Measurements from ENCODE around the gene ERBB3.
"Not testable (repeated sequence)": the region's sequence is repeated elsewhere in the genome, so short reads cannot be mapped to it uniquely, and the experiment has no call there.

ERBB3 gene
- 0.35 to 34.4 reads per million in 2 experiments for total RNA-seq

DNA sequence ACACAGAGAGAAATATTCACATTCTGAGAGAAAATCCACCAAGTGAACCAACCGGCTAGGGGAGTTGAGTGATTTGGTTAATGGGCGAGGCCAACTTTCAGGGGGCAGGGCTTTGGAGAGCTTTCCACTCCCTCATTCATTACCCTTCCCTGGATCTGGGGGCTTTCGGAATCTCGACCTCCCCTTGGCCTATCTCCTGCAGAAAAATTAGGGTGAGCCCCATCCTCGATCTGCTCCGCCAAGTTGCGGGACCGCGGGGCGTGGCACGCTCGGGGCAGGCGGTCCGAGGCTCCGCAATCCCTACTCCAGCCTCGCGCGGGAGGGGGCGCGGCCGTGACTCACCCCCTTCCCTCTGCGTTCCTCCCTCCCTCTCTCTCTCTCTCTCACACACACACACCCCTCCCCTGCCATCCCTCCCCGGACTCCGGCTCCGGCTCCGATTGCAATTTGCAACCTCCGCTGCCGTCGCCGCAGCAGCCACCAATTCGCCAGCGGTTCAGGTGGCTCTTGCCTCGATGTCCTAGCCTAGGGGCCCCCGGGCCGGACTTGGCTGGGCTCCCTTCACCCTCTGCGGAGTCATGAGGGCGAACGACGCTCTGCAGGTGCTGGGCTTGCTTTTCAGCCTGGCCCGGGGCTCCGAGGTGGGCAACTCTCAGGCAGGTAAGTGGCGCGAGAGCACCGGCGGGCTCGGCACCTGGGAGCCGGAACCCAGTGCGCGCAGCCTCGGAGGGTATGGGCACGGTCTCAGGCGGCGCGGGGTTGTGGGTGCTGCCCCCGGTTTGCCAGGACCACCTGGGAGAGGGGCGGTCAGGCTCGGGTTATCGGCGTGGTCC lies at the start of gene ERBB3:
TSS of gene ERBB3 (plus strand) at position 443 of the 833 bp plus-strand sequence. CDS start at position 579, 136 bp downstream.
- peak; percentile 43 for DNase-seq (ENCODE audit: low read depth)

DNA sequence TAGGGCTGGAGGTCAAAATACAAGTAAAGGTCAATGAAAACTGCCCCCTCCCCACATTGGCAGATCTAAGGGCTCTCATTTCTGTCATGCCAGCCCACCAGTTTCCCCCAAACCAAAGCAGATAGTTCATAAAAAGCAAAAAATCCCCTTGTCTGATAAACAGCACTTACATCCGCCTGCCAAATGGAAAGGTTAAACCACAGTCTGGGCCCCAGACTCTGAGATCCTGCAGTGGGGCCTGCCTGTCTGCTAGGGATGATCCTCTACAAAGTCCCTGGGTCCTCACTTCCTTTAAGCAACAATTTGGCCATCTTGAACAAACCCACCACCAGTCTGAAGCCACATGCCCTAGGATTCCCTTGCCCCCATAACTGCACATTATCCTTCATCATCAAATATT lies 48.0 kb upstream of the ERBB3 start:
- no peak for DNase-seq (ENCODE audit: low read depth)

DNA sequence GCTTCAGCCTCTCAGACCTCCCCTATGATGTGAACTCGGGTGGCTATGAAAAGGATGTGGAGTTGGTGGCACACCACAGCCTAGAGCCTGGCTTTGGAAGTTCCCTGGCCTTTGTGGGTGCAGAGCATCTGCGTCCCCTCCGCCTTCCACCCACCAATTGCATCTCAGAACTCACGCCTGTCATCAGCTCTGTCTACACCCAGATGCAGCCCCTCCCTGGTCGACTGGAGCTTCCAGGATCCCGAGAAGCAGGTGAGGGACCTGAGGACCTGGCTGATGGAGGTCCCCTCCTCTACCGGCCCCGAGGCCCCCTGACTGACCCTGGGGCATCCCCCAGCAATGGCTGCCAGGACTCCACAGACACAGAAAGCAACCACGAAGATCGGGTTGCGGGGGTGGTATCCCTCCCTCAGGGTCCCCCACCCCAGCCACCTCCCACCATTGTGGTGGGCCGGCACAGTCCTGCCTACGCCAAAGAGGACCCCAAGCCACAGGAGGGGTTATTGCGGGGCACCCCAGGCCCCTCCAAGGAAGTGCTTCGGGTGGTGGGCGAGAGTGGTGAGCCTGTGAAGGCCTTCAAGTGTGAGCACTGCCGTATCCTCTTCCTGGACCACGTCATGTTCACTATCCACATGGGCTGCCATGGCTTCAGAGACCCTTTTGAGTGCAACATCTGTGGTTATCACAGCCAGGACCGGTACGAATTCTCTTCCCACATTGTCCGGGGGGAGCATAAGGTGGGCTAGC lies 45.2 kb upstream of the ERBB3 start:
- no peak for DNase-seq (ENCODE audit: low read depth)

DNA sequence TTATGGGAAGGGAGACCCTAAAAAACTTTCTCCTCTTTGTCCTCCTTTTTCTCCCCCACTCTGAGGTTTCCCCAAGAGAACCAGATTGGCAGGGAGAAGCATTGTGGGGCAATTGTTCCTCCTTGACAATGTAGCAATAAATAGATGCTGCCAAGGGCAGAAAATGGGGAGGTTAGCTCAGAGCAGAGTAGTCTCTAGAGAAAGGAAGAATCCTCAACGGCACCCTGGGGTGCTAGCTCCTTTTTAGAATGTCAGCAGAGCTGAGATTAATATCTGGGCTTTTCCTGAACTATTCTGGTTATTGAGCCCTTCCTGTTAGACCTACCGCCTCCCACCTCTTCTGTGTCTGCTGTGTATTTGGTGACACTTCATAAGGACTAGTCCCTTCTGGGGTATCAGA lies 42.8 kb upstream of the ERBB3 start:
- no peak for DNase-seq (ENCODE audit: low read depth)

DNA sequence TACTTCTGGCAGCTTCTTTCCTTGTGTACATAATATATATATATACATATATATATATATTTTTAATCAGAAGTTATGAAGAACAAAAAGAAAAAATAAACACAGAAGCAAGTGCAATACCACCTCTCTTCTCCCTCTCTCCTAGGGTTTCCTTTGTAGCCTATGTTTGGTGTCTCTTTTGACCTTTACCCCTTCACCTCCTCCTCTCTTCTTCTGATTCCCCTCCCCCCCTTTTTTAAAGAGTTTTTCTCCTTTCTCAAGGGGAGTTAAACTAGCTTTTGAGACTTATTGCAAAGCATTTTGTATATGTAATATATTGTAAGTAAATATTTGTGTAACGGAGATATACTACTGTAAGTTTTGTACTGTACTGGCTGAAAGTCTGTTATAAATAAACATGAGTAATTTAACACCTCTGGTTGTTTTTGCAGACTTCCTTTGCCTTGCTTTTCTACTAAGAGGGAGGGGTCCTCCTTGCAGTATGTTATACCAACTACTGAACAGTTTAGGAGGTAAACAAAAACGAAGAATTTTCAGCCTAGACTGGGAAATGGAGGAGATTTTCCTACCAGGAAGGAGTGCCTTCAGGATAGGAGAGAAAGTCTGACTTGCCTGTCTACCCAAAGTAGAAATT lies 41.8 kb upstream of the ERBB3 start:
- DNase-seq (ENCODE audit: low read depth) = no peak

DNA sequence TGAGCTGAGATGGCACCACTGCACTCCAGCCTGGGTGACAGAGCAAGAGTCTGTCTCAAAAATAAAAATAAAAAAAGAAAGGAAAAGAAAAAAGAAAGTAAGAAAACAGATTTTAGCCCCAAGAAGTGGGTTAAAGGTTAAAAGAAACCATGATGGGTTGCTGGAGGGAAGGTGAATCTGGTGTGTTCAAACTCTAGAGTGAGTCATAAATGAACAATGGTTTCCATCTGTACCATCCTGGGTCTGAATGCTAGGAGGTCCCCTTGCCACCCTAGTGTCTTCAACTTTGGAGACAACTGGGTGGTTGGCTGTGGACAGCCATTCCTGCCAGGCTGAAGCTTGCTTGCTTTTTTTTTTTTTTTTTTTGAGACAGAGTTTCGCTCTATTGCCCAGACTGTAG lies 39.8 kb upstream of the ERBB3 start:
- no peak for DNase-seq (ENCODE audit: low read depth)

DNA sequence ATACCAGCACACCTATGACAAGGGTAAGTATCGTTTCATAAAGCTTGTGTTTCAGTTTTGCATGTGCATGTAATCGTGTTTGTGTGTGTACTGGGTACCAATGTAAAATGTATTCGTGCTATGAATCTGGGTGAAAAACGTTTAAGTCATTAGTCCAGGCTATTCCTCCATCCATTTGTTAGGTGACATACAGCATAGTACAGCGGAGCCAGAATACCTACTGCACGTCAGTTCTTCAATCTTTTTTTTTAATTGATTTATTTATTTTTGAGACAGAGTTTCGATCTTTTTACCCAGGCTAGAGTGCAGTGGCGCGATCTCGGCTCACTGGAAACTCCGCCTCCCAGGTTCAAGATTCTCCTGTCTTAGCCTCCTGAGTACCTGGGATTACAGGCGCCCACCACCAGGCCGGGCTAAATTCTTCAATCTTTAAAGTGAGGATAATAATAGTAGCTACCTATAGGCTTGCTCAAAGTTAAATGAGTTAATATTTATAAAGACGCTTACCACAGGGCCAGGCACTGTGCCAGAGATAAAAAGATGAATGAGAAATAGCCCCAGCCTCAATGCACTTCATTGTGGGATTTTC lies 38.9 kb upstream of the ERBB3 start:
- no peak for DNase-seq (ENCODE audit: low read depth)

DNA sequence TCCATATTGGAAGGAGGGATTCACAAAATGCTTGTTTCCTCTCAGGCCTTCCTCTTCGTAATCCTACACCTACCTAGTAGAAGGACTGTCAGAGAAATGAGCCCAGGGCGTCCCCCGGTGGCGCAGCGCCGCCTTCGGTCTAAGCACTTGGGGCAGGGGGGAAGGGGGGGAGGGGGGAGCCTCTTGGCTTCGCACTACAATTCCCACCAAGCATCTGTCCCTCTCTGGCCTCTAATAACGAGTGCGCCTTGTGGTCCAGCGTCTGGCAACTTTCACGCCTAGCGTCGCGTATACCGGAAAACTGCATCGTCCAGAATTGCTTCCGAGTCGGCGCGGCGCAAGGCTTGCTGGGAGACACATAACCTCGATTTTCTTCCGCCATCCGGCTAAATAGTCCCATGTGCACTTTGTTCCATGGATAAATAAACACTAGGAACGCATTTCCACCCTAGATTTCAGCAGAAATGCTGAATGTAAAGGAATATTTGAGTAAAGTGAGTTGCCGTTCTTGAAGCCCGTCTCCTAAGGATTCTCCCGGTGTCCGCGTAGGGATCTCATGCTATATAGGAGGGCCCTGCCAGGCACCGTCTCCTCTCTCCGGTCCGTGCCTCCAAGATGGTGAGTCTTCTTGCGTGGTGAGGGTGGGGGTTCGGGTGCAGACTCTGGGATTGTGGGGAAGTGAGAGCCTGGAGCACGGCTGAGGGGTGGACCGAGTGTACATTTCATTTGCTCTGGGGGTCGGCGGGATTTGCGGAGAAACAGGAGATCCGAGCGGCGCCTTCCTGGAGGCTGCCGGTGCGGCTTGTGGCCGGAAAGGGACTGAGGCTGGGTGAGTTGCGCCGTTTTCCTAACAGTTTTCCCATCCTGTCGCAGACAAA lies 38.2 kb upstream of the ERBB3 start, which contains the start of gene RPS26:
TSS of gene RPS26 (plus strand) at position 367 of the 878 bp plus-strand sequence. CDS start at position 616, 249 bp downstream.
- DNase-seq (ENCODE audit: low read depth) = peak; percentile 90

DNA sequence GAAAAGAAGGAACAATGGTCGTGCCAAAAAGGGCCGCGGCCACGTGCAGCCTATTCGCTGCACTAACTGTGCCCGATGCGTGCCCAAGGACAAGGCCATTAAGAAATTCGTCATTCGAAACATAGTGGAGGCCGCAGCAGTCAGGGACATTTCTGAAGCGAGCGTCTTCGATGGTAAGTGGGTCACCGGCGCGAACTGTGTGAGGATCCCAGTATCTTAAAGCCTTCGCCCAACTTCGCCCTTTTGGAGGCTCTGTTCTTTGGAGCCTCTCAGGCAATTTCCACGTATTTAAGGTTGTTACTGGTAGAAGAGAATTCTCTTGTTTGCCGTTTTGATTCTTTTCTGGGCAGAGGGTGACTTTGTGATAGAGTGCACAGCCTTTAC lies 37.5 kb upstream of the ERBB3 start:
- DNase-seq (ENCODE audit: low read depth) = not testable (repeated sequence)

DNA sequence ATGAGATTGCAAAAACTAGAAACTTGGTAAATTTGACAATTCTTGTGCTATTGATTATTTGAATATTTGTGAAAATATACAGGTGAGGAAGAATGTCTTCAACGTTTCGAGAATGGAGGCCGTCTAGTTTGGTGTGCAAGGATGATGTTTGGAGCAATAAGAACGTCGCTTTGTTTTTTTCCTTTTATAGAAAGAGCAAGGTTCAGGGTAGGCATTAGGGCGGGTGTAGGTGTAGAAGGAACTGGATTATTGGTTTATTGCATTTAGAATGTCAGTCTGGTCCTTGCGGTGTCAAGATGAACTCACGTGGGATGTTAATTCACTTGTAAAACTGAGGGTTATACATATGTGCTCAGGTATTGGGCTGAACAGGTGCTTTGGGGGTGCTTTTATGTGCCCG lies 37.1 kb upstream of the ERBB3 start:
- no peak for DNase-seq (ENCODE audit: low read depth)

DNA sequence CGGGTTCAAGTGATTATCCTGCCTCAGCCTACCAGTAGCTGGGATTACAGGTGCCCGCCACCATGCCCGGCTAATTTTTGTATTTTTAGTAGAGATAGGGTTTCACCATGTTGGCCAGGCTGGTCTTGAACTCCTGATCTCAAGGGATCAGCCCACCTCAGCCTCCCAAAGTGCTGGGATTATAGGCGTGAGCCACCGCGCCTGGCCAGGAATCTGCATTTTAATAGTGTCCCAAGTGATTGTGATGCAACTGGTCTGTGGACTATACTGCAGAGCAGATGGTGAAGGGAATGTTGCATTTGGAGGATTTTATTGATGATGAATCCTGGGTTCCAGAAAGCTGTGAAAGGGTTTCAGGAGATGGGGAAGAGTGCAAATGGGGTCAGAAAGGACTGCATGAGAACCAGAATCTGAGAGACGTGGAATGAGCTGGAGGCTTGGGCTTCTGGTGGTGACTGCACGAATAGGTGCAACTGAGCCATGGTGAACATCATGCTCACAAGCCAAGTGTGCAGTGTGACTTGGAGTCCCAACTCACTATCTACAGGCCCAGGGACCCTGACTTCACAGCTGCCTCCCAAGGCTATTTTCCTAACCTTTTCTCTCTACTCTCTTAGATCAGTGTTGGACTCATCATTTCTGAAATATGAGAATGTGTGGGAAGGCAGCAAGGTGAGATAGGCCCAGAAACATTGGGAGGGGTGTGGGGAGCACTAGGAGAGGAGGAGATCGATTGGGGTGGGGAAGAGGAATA lies 33.8 kb upstream of the ERBB3 start:
- DNase-seq (ENCODE audit: low read depth) = no peak

DNA sequence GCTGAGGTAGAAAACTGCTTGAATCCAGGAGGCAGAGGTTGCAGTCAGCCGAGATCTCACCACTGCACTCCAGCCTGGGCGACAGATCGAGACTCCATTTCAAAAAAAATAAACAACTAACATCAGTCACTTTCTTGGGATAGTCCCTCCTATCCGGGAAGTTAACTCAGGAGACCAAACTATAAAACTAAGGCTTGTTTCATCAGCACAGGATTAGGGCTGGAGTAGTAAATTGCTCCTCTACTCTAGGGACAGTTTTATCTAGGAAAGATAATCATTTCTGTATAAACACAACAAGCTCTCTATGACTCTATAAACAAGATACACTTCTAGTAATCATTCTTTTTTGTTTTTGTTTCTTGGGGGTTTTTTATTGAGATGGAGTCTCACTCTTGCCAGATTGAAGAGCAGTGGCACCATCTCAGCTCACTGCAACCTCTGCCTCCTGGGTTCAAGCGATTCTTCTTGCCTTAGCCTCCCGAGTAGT lies 26.5 kb upstream of the ERBB3 start:
- DNase-seq (ENCODE audit: low read depth) = no peak

DNA sequence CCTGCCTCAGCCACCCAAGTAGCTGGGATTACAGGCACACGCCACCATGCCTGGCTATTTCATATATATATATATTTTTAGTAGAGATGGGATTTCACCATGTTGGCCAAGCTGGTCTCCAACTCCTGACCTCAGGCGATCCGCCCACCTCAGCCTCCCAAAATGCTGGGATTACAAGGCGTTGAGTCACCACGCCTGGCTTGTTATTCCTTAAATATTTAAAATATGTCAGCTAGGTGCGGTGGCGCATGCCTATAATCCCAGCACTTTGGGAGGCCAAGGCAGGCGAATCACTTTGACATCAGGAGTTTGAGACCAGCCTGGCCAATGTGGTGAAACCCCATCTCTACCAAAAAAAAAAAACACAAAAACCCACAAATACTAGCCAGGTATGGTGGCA lies 20.0 kb upstream of the ERBB3 start:
- DNase-seq (ENCODE audit: low read depth) = not testable (repeated sequence)

DNA sequence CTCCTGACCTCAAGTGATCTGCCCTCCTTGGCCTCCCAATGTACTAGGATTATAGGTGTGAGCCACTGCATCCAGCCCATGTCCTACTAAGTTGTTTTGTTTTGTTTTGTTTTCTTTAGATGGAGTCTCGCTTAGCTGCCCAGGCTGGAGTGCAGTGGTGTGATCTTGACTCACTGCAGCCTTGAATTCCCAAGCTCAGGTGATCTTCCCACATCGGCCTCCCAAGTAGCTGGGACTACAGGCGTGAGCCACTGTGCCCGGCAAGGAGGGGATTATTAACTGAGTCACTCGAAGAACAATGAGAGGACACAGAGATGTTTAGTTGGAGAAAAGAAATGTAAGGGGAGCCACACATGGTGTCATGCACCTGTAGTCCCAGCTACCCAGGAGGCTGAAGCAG lies 18.0 kb upstream of the ERBB3 start:
- DNase-seq (ENCODE audit: low read depth) = no peak

DNA sequence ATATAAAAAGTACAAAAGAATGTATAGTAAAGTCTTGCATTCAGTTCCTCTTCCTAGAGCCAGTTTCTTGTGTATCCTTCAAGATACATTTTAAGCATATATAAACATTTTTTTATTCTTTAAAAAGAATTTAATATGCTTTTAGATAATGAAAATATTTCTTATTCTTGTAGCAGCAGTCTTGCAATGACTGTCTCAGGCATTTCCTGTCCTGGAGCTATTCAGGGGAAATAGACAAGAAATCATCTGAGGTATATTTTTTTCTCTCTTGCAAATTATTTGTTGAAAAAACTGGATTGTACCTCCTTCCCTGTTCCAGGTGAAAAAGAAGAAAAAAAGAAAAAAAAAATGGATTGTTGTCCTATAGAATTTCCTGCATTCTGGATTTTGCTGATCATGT lies 17.0 kb upstream of the ERBB3 start:
- DNase-seq (ENCODE audit: low read depth) = no peak

DNA sequence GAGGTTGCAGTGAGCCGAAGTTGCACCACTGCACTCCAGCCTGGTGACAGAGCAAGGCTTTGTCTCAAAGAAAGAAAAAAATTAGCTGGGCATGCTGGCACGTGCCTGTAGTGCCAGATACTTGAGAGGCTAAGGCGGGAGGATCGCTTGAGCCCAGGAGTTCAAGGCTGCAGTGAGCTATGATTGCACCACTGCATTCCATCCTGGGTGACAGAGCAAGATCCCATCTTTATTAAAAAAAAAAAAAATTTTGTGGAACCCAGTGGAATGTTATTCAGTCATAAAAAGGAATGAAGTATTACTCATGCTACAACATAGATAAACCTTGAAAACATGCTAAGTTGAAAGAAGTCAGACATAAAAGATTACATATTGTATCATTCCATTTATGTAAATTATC lies 8.3 kb upstream of the ERBB3 start:
- no peak for DNase-seq (ENCODE audit: low read depth)

DNA sequence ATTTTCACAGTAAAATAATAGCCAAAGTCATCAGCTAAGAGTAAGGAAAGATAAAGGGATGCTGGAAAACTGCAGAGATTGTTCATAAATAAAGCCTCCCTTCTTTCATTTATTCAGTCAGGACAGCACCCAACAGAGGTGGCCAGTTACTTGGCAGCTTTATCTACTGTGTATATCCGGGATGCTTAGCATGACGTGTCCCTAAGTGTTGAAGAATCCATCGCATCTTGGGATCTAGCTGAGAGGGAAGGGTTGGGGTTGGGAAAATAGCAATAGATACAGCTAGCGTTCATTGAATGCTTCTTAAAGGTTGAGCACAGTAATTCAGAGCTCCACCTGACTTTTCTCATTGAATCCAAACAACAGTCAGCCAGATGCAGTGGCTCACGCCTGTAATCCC lies 5.6 kb upstream of the ERBB3 start:
- DNase-seq (ENCODE audit: low read depth) = no peak

DNA sequence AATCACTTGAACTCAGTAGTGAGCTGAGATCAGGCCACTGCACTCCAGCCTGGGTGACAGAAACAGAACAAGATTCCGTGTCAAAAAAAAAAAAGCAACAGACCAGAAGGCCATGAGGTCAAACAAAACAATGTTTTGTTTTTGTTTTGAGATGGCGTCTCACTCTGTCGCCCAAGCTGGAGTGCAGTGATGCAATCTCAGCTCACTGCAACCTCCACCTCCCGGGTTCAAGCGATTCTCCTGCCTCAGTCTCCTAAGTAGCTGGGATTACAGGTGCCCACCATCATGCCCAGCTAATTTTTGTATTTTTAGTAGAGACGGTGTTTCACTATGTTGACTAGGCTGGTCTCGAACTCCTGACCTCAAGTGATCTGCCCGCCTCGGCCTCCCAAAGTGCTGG lies 2.0 kb upstream of the ERBB3 start:
- not testable (repeated sequence) for DNase-seq (ENCODE audit: low read depth)

DNA sequence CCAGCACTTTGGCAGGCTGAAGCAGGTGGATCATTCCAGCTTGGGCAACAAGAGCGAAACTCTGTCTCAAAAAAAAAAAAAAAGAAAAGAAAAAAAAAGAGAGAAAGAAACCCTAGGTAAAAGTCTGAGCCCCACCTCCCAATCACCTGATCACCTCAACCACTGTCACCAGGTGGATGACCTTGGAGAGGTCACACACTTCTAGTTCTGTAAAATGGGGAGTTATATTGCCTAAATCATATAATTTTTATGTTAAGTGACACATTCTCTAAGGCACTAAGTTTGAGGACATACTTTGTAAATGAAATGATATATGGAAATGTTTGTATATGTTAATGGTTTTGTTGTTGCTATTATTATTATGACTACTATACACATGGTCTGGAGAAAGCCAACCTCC lies 1.5 kb upstream of the ERBB3 start:
- no peak for DNase-seq (ENCODE audit: low read depth)

Measured in T follicular helper cell (primary cell).